ENCODE results near the gene HTRA3.
A peak's percentile ranks its signal among the peaks of the same experiment; 100 is the strongest.

HTRA3 gene

DNA sequence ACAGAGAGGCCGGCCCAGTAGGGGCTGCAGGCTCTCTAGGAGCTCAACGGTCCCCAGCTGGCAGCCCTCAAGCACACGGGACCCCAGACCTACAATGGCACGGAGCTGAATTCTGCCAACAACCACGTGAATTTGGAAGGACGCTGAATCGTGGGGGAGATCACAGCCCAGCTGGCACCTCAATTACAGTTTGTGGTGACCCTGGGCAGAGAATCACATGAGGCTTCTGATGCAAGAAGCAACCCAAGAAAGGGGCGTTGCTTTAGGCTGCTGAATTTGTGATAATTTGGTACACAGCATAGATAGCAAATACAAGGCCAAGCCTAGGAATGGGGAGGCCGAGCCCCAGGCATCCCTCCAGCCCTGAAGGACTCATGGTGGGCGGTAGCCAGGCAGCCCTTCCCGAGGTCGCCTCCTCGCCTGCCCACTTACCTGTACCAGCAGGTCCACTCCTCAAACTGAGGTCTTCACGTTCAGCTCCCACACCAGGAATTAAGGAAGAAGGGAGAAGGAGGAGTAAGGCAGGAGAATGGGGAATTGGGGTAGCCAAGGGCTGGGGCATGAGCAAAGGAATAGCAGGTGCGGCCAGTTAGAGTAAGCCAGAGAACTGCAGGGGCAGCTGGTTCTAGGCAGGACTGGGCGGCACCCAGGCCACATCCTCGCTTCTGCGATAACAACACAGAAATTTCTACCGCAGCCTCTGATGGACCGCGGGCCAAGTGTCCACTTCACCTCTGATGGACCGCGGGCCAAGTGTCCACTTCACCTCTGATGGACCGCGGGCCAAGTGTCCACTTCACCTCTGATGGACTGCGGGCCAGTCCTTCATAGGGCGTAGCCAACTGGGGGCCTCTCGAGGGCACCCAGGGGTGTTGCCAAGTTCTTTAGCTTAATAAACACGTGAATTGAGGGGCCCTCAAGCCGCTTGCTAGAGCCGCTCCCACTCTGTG lies 23.4 kb upstream of the HTRA3 start:
- peak overlapping the region in 4 of 11 experiments; percentile 2 to 49 (median 16); a peak in 4 of 22 replicates for H3K4me2 ChIP-seq
- no peaks in the 10 kb centered on the region for H3K27me3 ChIP-seq
- H3K36me3 ChIP-seq: peaks cover 0 to 29% (median 6%) of the 10 kb centered on the region in 11 experiments; a peak in 13 of 22 replicates
- peaks cover 17 to 44% (median 27%) of the 10 kb centered on the region in 10 experiments for H3K4me1 ChIP-seq
- H3K9me3 ChIP-seq (replicated peaks in 1 of 11): peaks cover 0 to 11% (median 0%) of the 10 kb centered on the region in 11 experiments; a peak in 2 of 22 replicates
- peak overlapping the region in 4 of 11 experiments; percentile 10 to 38 (median 24); a peak in 6 of 22 replicates for H3K27ac ChIP-seq
- no peak overlapping the region for H3K4me3 ChIP-seq
- peaks cover 0 to 28% (median 0%) of the 10 kb centered on the region in 11 experiments; a peak in 10 of 22 replicates for H4K20me1 ChIP-seq
- H3K9ac ChIP-seq: no peak overlapping the region
- TF ChIP-seq Cebpa-rat (IDR thresholded peaks at IDR 0.05): no peak

GRCh38 chr4:8247047-8247930 lies 22.3 kb upstream of the HTRA3 start:
- peaks cover 0 to 16% (median 0%) of the 10 kb centered on the region in 11 experiments; a peak in 6 of 22 replicates for H4K20me1 ChIP-seq
- no peak overlapping the region for H3K4me2 ChIP-seq
- H3K27me3 ChIP-seq: no peaks in the 10 kb centered on the region
- peaks cover 0 to 11% (median 0%) of the 10 kb centered on the region in 11 experiments; a peak in 2 of 22 replicates for H3K9me3 ChIP-seq (replicated peaks in 1 of 11)
- H3K9ac ChIP-seq: no peak overlapping the region
- H3K4me3 ChIP-seq: no peak overlapping the region
- peaks cover 0 to 20% (median 0%) of the 10 kb centered on the region in 11 experiments; a peak in 7 of 22 replicates for H3K36me3 ChIP-seq
- TF ChIP-seq Cebpa-rat (IDR thresholded peaks at IDR 0.05): no peak
- peak overlapping the region in 1 of 11 experiments; percentile 14; a peak in 1 of 22 replicates for H3K27ac ChIP-seq
- H3K4me1 ChIP-seq: peaks cover 10 to 34% (median 22%) of the 10 kb centered on the region in 10 experiments

DNA sequence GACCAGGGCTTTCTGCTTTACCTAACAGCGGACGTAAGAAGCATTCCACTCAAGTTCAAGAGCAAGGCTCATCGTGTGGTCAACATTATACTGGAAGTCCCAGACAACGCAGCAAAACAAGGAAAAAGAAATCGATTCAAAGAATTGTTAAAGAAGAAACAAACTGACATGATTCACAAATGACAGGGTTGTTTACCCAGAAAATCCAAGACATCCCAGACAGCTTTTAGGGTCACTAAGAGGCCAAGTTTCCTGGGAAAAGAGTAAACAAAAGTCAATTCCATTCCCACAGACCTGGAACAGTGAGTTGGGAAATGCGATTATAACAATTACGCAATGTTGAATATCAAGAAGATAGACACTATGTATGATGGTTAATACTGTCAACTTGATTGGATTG lies 21.5 kb upstream of the HTRA3 start:
- Histone ChIP-seq H3K27ac (no peak overlapping the region), H3K4me2 (no peak overlapping the region), H3K9me3 (replicated peaks in 1 of 11) (peaks cover 0 to 11% (median 0%) of the 10 kb centered on the region in 11 experiments; a peak in 2 of 22 replicates), H4K20me1 (peaks cover 0 to 8% (median 0%) of the 10 kb centered on the region in 11 experiments; a peak in 3 of 22 replicates), H3K36me3 (peaks cover 0 to 12% (median 0%) of the 10 kb centered on the region in 11 experiments; a peak in 7 of 22 replicates), H3K27me3 (no peaks in the 10 kb centered on the region), H3K4me1 (peaks cover 10 to 34% (median 22%) of the 10 kb centered on the region in 10 experiments), H3K4me3 (no peak overlapping the region), H3K9ac (no peak overlapping the region; a peak in 1 of 22 replicates)
- TF ChIP-seq Cebpa-rat (IDR thresholded peaks at IDR 0.05): peak in 5 of 11 experiments; percentile 12 to 62 (median 51); a peak in 4 of 22 replicates

- no peaks in the 10 kb centered on the region for H3K36me3 ChIP-seq
- H3K9me3 ChIP-seq (replicated peaks in 1 of 11): peaks cover 0 to 6% (median 0%) of the 10 kb centered on the region in 11 experiments; a peak in 2 of 22 replicates
- H3K27ac ChIP-seq: no peak overlapping the region
- 0 out of 22 replicates have a peak, but pooled peaks cover 0 to under 1% (median 0%) of the 10 kb centered on the region in 11 experiments for H4K20me1 ChIP-seq
- H3K4me1 ChIP-seq: peaks cover 10 to 37% (median 20%) of the 10 kb centered on the region in 10 experiments
- no peak overlapping the region for H3K9ac ChIP-seq
- no peak overlapping the region for H3K4me3 ChIP-seq
- no peaks in the 10 kb centered on the region for H3K27me3 ChIP-seq
- no peak for TF ChIP-seq Cebpa-rat (IDR thresholded peaks at IDR 0.05)
- H3K4me2 ChIP-seq: peak overlapping the region in 3 of 11 experiments; percentile 4 to 83 (median 66); a peak in 6 of 22 replicates
Observed at GRCh38 chr4:8250227-8250626, 19.3 kb upstream of the HTRA3 start.

GRCh38 chr4:8250637-8251036 lies 18.9 kb upstream of the HTRA3 start:
- no peak overlapping the region for H3K9ac ChIP-seq
- no peak overlapping the region for H3K27ac ChIP-seq
- no peak for TF ChIP-seq Cebpa-rat (IDR thresholded peaks at IDR 0.05)
- no peak overlapping the region for H3K4me3 ChIP-seq
- H3K4me1 ChIP-seq: peaks cover 10 to 33% (median 20%) of the 10 kb centered on the region in 10 experiments
- H3K36me3 ChIP-seq: no peaks in the 10 kb centered on the region
- H4K20me1 ChIP-seq: no peaks in the 10 kb centered on the region
- H3K27me3 ChIP-seq: no peaks in the 10 kb centered on the region
- peaks cover 0 to 2% (median 0%) of the 10 kb centered on the region in 11 experiments; a peak in 2 of 22 replicates for H3K9me3 ChIP-seq (replicated peaks in 1 of 11)
- H3K4me2 ChIP-seq: peak overlapping the region in 3 of 11 experiments; percentile 4 to 83 (median 66); a peak in 6 of 22 replicates

DNA sequence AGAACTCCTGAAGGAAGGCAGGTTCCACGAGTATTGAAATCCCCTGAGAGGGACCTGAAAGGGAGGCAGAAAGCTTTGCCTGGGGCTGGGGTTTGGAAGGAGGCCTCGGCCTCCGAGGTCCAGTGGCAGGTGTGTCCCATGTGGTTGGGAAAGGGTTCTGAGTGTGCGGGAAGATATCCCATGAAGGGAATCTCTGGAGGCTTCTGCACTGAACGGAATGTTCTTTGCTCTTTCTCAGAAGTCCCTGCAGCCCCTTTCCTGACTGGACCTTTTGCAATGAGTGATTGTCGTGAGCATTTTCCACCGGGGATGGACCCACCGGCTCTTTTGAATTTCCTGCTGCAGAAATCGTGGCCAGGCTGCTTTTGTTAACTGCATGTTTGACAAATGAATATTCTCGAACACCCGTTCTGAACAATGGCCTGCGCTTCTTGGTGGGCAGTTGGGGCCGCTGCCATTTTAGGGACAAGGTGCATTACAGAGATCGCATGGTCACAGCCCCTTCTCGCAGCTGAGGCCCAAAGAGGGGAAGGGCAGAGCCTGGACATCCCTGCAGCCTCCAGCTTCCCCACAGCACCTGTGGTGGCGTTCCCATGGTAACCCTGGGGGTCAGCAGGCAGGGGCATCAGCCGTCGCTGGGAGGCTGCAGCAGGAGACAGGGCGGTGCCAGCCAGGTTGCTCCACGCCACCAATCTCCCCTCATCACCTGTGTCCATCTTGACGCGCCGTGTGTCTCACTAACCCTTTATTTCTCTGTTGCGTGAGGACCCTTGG lies 18.3 kb upstream of the HTRA3 start:
- Histone ChIP-seq H4K20me1 (no peaks in the 10 kb centered on the region), H3K9ac (no peak overlapping the region), H3K27ac (no peak overlapping the region), H3K4me3 (no peak overlapping the region), H3K4me1 (peaks cover 10 to 27% (median 14%) of the 10 kb centered on the region in 10 experiments), H3K9me3 (replicated peaks in 1 of 11) (no peaks in the 10 kb centered on the region), H3K36me3 (no peaks in the 10 kb centered on the region), H3K27me3 (no peaks in the 10 kb centered on the region), H3K4me2 (peak overlapping the region in 2 of 11 experiments; percentile 66 to 83; a peak in 2 of 22 replicates)
- TF ChIP-seq Cebpa-rat (IDR thresholded peaks at IDR 0.05): no peak

- Histone ChIP-seq H4K20me1 (no peaks in the 10 kb centered on the region), H3K9me3 (replicated peaks in 1 of 11) (no peaks in the 10 kb centered on the region), H3K36me3 (no peaks in the 10 kb centered on the region), H3K4me2 (peak overlapping the region; percentile 15 to 56 (median 40); a peak in 17 of 22 replicates), H3K9ac (no peak overlapping the region), H3K27me3 (no peaks in the 10 kb centered on the region), H3K27ac (no peak overlapping the region), H3K4me3 (no peak overlapping the region), H3K4me1 (peaks cover 10 to 25% (median 13%) of the 10 kb centered on the region in 10 experiments)
- no peak for TF ChIP-seq Cebpa-rat (IDR thresholded peaks at IDR 0.05)
Observed at GRCh38 chr4:8252301-8253173, 17.0 kb upstream of the HTRA3 start.

Measured in BLaER1 treated with 17β-estradiol and CSF1 and Interleukin-3, amounts not matched to agents 10 nM and 100 nM (cell line).